ENCODE measurements around the gene PRSS56.
A peak's percentile ranks its signal among the peaks of the same experiment; 100 is the strongest.

Gene PRSS56

DNA sequence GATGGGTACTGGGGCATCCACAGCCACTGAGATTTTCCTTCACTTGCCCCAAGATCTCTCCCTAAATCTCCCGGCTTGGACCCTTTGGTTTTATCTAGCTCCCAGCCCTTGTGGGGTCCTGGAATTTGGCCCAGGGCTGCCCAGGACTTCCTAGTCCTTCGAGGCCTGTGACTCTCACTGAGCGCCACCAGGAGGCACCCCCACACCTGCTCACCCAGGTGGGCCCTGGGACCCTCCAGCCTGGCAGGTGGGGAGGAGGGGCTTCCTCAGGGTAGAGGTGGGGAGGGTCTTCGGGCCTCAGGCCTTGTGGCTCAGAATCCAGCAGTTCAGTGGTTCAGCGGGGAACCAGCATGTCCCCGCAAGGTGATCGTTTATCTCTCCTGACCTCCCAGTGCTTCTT, 11.9 kb upstream of the PRSS56 start:
- TF ChIP-seq NFIC (IDR thresholded peaks at IDR 0.05) = no peak
- no peak for TF ChIP-seq FOXM1 (IDR thresholded peaks at IDR 0.05; ENCODE audit: borderline replicate concordance, low read depth)
- TF ChIP-seq CREB1 (IDR thresholded peaks at IDR 0.05; ENCODE audit: low read depth) = no peak
- TF ChIP-seq, protein P1, sequence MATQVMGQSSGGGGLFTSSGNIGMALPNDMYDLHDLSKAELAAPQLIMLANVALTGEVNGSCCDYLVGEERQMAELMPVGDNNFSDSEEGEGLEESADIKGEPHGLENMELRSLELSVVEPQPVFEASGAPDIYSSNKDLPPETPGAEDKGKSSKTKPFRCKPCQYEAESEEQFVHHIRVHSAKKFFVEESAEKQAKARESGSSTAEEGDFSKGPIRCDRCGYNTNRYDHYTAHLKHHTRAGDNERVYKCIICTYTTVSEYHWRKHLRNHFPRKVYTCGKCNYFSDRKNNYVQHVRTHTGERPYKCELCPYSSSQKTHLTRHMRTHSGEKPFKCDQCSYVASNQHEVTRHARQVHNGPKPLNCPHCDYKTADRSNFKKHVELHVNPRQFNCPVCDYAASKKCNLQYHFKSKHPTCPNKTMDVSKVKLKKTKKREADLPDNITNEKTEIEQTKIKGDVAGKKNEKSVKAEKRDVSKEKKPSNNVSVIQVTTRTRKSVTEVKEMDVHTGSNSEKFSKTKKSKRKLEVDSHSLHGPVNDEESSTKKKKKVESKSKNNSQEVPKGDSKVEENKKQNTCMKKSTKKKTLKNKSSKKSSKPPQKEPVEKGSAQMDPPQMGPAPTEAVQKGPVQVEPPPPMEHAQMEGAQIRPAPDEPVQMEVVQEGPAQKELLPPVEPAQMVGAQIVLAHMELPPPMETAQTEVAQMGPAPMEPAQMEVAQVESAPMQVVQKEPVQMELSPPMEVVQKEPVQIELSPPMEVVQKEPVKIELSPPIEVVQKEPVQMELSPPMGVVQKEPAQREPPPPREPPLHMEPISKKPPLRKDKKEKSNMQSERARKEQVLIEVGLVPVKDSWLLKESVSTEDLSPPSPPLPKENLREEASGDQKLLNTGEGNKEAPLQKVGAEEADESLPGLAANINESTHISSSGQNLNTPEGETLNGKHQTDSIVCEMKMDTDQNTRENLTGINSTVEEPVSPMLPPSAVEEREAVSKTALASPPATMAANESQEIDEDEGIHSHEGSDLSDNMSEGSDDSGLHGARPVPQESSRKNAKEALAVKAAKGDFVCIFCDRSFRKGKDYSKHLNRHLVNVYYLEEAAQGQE (IDR thresholded peaks at IDR 0.05; ENCODE audit: low read depth) = no peak
- TF ChIP-seq, protein P2, sequence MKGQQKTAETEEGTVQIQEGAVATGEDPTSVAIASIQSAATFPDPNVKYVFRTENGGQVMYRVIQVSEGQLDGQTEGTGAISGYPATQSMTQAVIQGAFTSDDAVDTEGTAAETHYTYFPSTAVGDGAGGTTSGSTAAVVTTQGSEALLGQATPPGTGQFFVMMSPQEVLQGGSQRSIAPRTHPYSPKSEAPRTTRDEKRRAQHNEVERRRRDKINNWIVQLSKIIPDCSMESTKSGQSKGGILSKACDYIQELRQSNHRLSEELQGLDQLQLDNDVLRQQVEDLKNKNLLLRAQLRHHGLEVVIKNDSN (IDR thresholded peaks at IDR 0.05) = no peak
- no peak for TF ChIP-seq CEBPB (IDR thresholded peaks at IDR 0.05)
- no peak for TF ChIP-seq TAF1 (IDR thresholded peaks at IDR 0.05; ENCODE audit: low read depth)

DNA sequence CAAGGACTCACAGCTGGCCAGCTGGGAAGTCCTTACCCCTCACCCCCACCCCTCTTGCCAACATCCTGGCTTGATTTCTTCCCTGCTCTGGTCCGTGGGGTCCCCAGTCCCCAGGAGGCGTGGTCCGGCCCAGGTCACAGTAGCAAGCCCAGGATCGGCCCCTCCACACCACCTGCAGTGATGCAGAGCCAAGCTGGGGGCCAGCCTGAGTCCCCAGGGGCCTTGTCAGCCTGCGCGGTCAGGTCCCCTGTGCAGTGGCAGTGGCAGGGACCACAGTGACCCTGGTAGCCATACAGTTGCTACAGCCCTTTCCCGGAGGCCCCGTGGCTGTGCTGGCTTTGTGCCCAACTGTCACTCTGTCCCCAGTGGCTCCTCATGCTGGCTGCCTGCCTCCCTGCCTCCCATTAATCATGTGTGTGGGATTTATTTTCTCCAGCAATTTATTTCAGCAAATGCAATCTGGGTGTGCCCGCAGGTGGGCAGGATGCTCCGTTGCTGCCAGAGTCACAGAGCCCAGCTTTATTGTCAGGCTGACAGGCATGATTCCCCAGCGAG, 8.8 kb upstream of the PRSS56 start:
- TF ChIP-seq NFIC (IDR thresholded peaks at IDR 0.05) = peak; percentile 57
- TF ChIP-seq EGR1 (IDR thresholded peaks at IDR 0.05) = no peak
- TF ChIP-seq TEAD4 (IDR thresholded peaks at IDR 0.05) = no peak
- no peak for TF ChIP-seq YY1 (IDR thresholded peaks at IDR 0.05; ENCODE audit: low read depth)

DNA sequence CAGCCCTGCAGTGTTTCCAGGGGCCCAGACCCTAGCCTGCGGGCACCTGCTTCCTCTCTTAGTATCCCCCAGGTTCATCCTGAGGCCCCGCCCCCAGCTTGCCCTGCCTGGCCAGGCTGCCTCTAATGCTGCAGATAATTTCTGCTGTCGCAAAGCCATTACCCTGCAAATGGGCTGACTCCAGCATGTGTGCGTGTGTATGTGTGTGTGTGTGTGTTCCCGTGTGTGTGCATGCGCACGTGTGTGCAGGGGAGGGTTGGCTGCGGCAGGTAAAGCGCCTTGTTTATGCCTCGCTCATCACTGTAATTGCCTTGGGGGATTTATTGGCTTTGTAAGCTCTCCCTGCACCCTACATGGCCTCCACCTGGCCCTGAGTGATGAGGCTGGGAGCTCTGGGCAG, 7.6 kb upstream of the PRSS56 start:
- TF ChIP-seq YY1 (IDR thresholded peaks at IDR 0.05; ENCODE audit: low read depth) = no peak
- no peak for TF ChIP-seq EP300 (IDR thresholded peaks at IDR 0.05; ENCODE audit: borderline replicate concordance)
- TF ChIP-seq, protein P2 (IDR thresholded peaks at IDR 0.05) = no peak
- no peak for TF ChIP-seq TAF1 (IDR thresholded peaks at IDR 0.05; ENCODE audit: low read depth)
- TF ChIP-seq RAD21 (IDR thresholded peaks at IDR 0.05; ENCODE audit: low read depth) = no peak
- TF ChIP-seq FOXM1 (IDR thresholded peaks at IDR 0.05; ENCODE audit: borderline replicate concordance, low read depth) = no peak
- no peak for TF ChIP-seq EGR1 (IDR thresholded peaks at IDR 0.05)
- no peak for TF ChIP-seq TCF12 (IDR thresholded peaks at IDR 0.05; ENCODE audit: low read depth)
- TF ChIP-seq, protein P3, sequence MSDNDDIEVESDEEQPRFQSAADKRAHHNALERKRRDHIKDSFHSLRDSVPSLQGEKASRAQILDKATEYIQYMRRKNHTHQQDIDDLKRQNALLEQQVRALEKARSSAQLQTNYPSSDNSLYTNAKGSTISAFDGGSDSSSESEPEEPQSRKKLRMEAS (IDR thresholded peaks at IDR 0.05) = no peak
- no peak for TF ChIP-seq TEAD4 (IDR thresholded peaks at IDR 0.05)

DNA sequence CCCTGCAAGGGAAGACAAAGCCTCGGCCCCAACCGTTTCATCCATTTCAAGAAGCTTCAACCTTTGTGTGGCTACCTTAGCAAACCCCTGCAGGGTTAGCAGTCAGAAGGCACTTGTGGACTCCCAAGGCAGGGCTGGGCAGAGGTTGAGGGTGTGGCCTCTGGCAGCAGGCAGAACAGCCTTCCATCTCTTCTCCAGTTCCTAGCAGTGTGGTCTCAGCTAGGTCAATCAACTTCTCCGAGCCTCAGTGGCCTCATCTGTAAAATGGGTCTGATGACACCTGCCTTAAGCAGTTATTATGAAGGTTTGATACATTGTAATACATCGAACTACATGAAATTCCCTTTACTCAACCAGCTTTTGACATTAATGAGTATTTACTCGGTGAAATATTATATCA, 6.8 kb upstream of the PRSS56 start:
- TF ChIP-seq CREB1 (IDR thresholded peaks at IDR 0.05; ENCODE audit: low read depth) (no peak), EP300 (IDR thresholded peaks at IDR 0.05; ENCODE audit: borderline replicate concordance) (no peak), TCF12 (IDR thresholded peaks at IDR 0.05; ENCODE audit: low read depth) (no peak), TAF1 (IDR thresholded peaks at IDR 0.05; ENCODE audit: low read depth) (no peak), EGR1 (IDR thresholded peaks at IDR 0.05) (no peak), ZBTB7A (IDR thresholded peaks at IDR 0.05; ENCODE audit: low read depth) (no peak), YY1 (IDR thresholded peaks at IDR 0.05; ENCODE audit: low read depth) (no peak), FOXM1 (IDR thresholded peaks at IDR 0.05; ENCODE audit: borderline replicate concordance, low read depth) (no peak), NFIC (IDR thresholded peaks at IDR 0.05) (no peak), RAD21 (IDR thresholded peaks at IDR 0.05; ENCODE audit: low read depth) (no peak), TEAD4 (IDR thresholded peaks at IDR 0.05) (no peak), CEBPB (IDR thresholded peaks at IDR 0.05) (no peak)
- TF ChIP-seq, protein P1 (IDR thresholded peaks at IDR 0.05; ENCODE audit: low read depth) = no peak
- TF ChIP-seq, protein P2 (IDR thresholded peaks at IDR 0.05) = no peak
- TF ChIP-seq, protein P3 (IDR thresholded peaks at IDR 0.05) = no peak

DNA sequence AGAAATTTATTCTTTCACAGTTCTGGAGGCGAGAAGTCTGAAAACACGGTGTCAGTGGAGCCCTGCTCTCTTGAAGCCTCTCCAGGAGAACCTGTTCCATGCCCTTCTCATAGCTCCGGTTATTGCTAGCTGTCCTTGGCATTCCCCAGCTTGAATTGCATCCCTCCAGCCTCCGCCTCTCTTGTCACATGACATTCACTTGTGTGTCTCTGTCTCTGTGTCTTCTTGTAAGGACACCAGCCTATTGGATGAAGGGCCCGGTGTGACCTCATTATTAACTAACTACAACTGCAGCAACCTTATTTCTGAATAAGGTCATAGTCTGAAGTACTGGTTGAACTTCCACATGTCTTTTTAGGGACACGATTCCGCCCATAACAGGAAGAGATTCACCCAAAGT, 4.5 kb upstream of the PRSS56 start:
- TF ChIP-seq YY1 (IDR thresholded peaks at IDR 0.05; ENCODE audit: low read depth) (no peak), RAD21 (IDR thresholded peaks at IDR 0.05; ENCODE audit: low read depth) (no peak), TEAD4 (IDR thresholded peaks at IDR 0.05) (no peak), TAF1 (IDR thresholded peaks at IDR 0.05; ENCODE audit: low read depth) (no peak), NFIC (IDR thresholded peaks at IDR 0.05) (no peak)
- TF ChIP-seq, protein P2 (IDR thresholded peaks at IDR 0.05) = no peak; the same call in 1 of the 2 replicates
- TF ChIP-seq, protein P3 (IDR thresholded peaks at IDR 0.05) = no peak
